DND-41 (cell line): ENCODE data around the gene PSMG4.

Source experiments
- ATAC-seq: fragments of 200-7000 bp; cut with Tn5 transposase; 3 replicates; pipeline ENCODE4 v1.9.1; 2021; ENCODE audit warnings: low read depth; ENCODE audit not compliant: insufficient read depth
- DNase-seq: peaks from one replicate; pipeline ENCODE4 v3.0.0-alpha.2; 2020
- H2AFZ ChIP-seq: 2 replicates; pipeline ENCODE4 v1.6.0; 2012; ENCODE audit warnings: low read depth, low read length
- H3K27ac ChIP-seq: 2 replicates; pipeline ENCODE4 v1.5.1; 2012; ENCODE audit warnings: low read length, inconsistent platforms
- H3K27me3 ChIP-seq: fragments of 200-600 bp; sonication (generic); 2 replicates; pipeline ENCODE4 v1.6.0; 2012; ENCODE audit warnings: low read length, mild to moderate bottlenecking, inconsistent platforms; ENCODE audit not compliant: insufficient read depth, poor library complexity
- H3K36me3 ChIP-seq: 2 replicates; pipeline ENCODE4 v1.5.1; 2012; ENCODE audit warnings: low read length, inconsistent platforms; ENCODE audit not compliant: insufficient read depth
- H3K4me1 ChIP-seq: 2 replicates; pipeline ENCODE4 v1.5.1; 2012; ENCODE audit warnings: mild to moderate bottlenecking, low read length; ENCODE audit not compliant: insufficient read depth
- H3K4me2 ChIP-seq: 2 replicates; pipeline ENCODE4 v1.6.0; 2012; ENCODE audit warnings: mild to moderate bottlenecking, moderate library complexity, low read length, inconsistent platforms; ENCODE audit not compliant: insufficient read depth
- H3K4me3 ChIP-seq, 2 experiments: fragments of 200-600 bp in 1 of 2; shearing (Covaris generic) in 1 of 2; 2 replicates each; pipeline ENCODE4 v1.5.1; 2012 to 2016; ENCODE audit warnings: inconsistent platforms in 2 of 2, low read length in 2 of 2, mild to moderate bottlenecking in 2 of 2, low read depth in 1 of 2, moderate library complexity in 1 of 2
- H3K79me2 ChIP-seq: 2 replicates; pipeline ENCODE4 v1.6.0; 2012; ENCODE audit warnings: low read length, inconsistent platforms; ENCODE audit not compliant: insufficient read depth
- H3K9ac ChIP-seq: 2 replicates; pipeline ENCODE4 v1.6.0; 2012; ENCODE audit warnings: low read depth, mild to moderate bottlenecking, inconsistent platforms, low read length, moderate library complexity
- H3K9me3 ChIP-seq: 2 replicates; pipeline ENCODE4 v1.5.1; 2012; ENCODE audit warnings: low read length, moderate library complexity, mild to moderate bottlenecking, inconsistent platforms; ENCODE audit not compliant: insufficient read depth, severe bottlenecking
- H4K20me1 ChIP-seq: 2 replicates; pipeline ENCODE4 v1.6.0; 2012; ENCODE audit warnings: low read length; ENCODE audit not compliant: insufficient read depth
- CTCF ChIP-seq: IDR thresholded peaks from 2 replicates; pipeline ENCODE4 v1.5.1; 2012; ENCODE audit warnings: borderline replicate concordance, low read length, moderate library complexity, mild to moderate bottlenecking; ENCODE audit not compliant: poor library complexity, severe bottlenecking; ENCODE audit errors: extremely low read depth
- EZH2 ChIP-seq: IDR thresholded peaks from 3 replicates; pipeline ENCODE4 v1.6.1; 2012; ENCODE audit warnings: borderline replicate concordance, low read depth, mild to moderate bottlenecking, moderate library complexity, low read length, inconsistent platforms; ENCODE audit not compliant: severe bottlenecking

PSMG4 gene

GRCh38 chr6:3277251-3277650 lies 18.5 kb downstream of the PSMG4 start:
- no peak overlapping the region for H3K4me3 ChIP-seq
- no peak overlapping the region for H3K4me2 ChIP-seq
- DNase-seq (no peak), ATAC-seq (no peak)
- H4K20me1 ChIP-seq, result peaks cover 69% of the 10 kb centered on the region
- no peak overlapping the region for H3K9ac ChIP-seq
- no peaks in the 10 kb centered on the region for H3K27me3 ChIP-seq
- TF ChIP-seq EZH2 (no peak), CTCF (no peak)
- no peak overlapping the region for H2AFZ ChIP-seq
- no peaks in the 10 kb centered on the region for H3K4me1 ChIP-seq
- H3K36me3 ChIP-seq, result peaks cover 26% of the 10 kb centered on the region
- peaks cover 13% of the 10 kb centered on the region; the same call in 1 of the 2 replicates for H3K79me2 ChIP-seq
- no peak overlapping the region for H3K27ac ChIP-seq
- no peaks in the 10 kb centered on the region for H3K9me3 ChIP-seq

GRCh38 chr6:3277851-3278416 lies 19.2 kb downstream of the PSMG4 start:
- H3K9ac ChIP-seq, result no peak overlapping the region
- H4K20me1 ChIP-seq, result peaks cover 62% of the 10 kb centered on the region
- no peaks in the 10 kb centered on the region for H3K27me3 ChIP-seq
- no peaks in the 10 kb centered on the region for H3K4me1 ChIP-seq
- H3K9me3 ChIP-seq, result no peaks in the 10 kb centered on the region
- TF ChIP-seq EZH2 (no peak), CTCF (no peak)
- no peak overlapping the region for H3K27ac ChIP-seq
- no peak for DNase-seq
- ATAC-seq, result no peak
- peaks cover 12% of the 10 kb centered on the region; the same call in 1 of the 2 replicates for H3K79me2 ChIP-seq
- H3K4me3 ChIP-seq, result no peak overlapping the region
- H3K36me3 ChIP-seq, result peaks cover 23% of the 10 kb centered on the region; the same call in 1 of the 2 replicates
- no peak overlapping the region for H3K4me2 ChIP-seq
- H2AFZ ChIP-seq, result no peak overlapping the region

- peaks cover 56% of the 10 kb centered on the region for H4K20me1 ChIP-seq
- H3K9ac ChIP-seq, result no peak overlapping the region
- TF ChIP-seq CTCF (no peak), EZH2 (no peak)
- no peak overlapping the region for H3K4me3 ChIP-seq
- no peak overlapping the region for H2AFZ ChIP-seq
- H3K9me3 ChIP-seq, result no peaks in the 10 kb centered on the region
- ATAC-seq (no peak), DNase-seq (no peak)
- H3K36me3 ChIP-seq, result peaks cover 19% of the 10 kb centered on the region; the same call in 1 of the 2 replicates
- H3K27me3 ChIP-seq, result no peaks in the 10 kb centered on the region
- peaks cover 7% of the 10 kb centered on the region; the same call in 1 of the 2 replicates for H3K79me2 ChIP-seq
- H3K27ac ChIP-seq, result no peak overlapping the region
- H3K4me2 ChIP-seq, result no peak overlapping the region
- no peaks in the 10 kb centered on the region for H3K4me1 ChIP-seq
Measured at GRCh38 chr6:3278691-3279090, 19.9 kb downstream of the PSMG4 start.

GRCh38 chr6:3280091-3280490 lies 21.3 kb downstream of the PSMG4 start:
- DNase-seq (no peak), ATAC-seq (no peak)
- Histone ChIP-seq H3K4me2 (no peak overlapping the region), H3K9me3 (no peaks in the 10 kb centered on the region), H3K4me3 (no peak overlapping the region), H2AFZ (no peak overlapping the region), H3K36me3 (peaks cover 13% of the 10 kb centered on the region; the same call in 1 of the 2 replicates), H4K20me1 (peaks cover 59% of the 10 kb centered on the region), H3K4me1 (no peaks in the 10 kb centered on the region), H3K27ac (no peak overlapping the region), H3K79me2 (peaks cover 3% of the 10 kb centered on the region; the same call in 1 of the 2 replicates), H3K9ac (no peak overlapping the region), H3K27me3 (no peaks in the 10 kb centered on the region)
- TF ChIP-seq CTCF (no peak), EZH2 (no peak)
